Large intestine (tissue), 3 donors: ENCODE data around the gene MYOM3. TPM values are rescaled to one million over a fixed set of nuclear protein-coding genes. Genes with fewer than 3 reads are reported as not detected.

Experiments
- DNase-seq, 2 donors: peaks; one replicate each; pipeline versions ENCODE4 v3.0.0 to v3.0.0-alpha.2; 2013
- H3K27ac ChIP-seq: one replicate; pipeline ENCODE4 v1.5.1; 2013; ENCODE audit warnings: low read length
- H3K27me3 ChIP-seq: 2 replicates; pipeline ENCODE4 v1.6.1; 2013; ENCODE audit warnings: low read length; ENCODE audit not compliant: control insufficient read depth, insufficient read depth
- H3K36me3 ChIP-seq: 2 replicates; pipeline ENCODE4 v1.6.1; 2013; ENCODE audit warnings: low read length; ENCODE audit not compliant: control insufficient read depth, insufficient read depth
- H3K4me1 ChIP-seq: one replicate; pipeline ENCODE4 v1.6.1; 2013; ENCODE audit warnings: low read length; ENCODE audit not compliant: control insufficient read depth, insufficient read depth
- H3K4me3 ChIP-seq: one replicate; pipeline ENCODE4 v1.5.1; 2013; ENCODE audit warnings: low read length
- H3K9me3 ChIP-seq: one replicate; pipeline ENCODE4 v1.6.1; 2013; ENCODE audit warnings: mild to moderate bottlenecking, low read depth, low read length, moderate library complexity; ENCODE audit not compliant: control insufficient read depth
- WGBS: methylation state at CpG from one replicate; pipeline ENCODE4 v1.1.5; 2013; ENCODE audit warnings: low lambda C conversion rate; ENCODE audit not compliant: insufficient coverage; 5-methylcytosine and 5-hydroxymethylcytosine counted together
- polyA plus RNA-seq: library from polyadenylated mRNA; unstranded; fragments of 120-200 nt; gene quantifications from one replicate; pipeline ENCODE4 v1.2.1, GENCODE V29; 2013

MYOM3 gene
- polyA plus RNA-seq, 1 donor: 69.5 TPM

- peak; percentile 95 to 96 for DNase-seq
- H3K4me3 ChIP-seq: peak overlapping the region; percentile 12
- H3K9me3 ChIP-seq: no peaks in the 10 kb centered on the region
- peaks cover 2% of the 10 kb centered on the region for H3K36me3 ChIP-seq
- WGBS: 0% methylated on average over 2 of the region's 36 CpGs
- no peaks in the 10 kb centered on the region for H3K27me3 ChIP-seq
- H3K27ac ChIP-seq: peak overlapping the region; percentile 85
- peaks cover 10% of the 10 kb centered on the region for H3K4me1 ChIP-seq
These were observed 38.6 kb upstream of the MYOM3 start for GRCh38 chr1:24150234-24151174.

- peak overlapping the region; percentile 12 for H3K27ac ChIP-seq
- no peak overlapping the region for H3K4me3 ChIP-seq
- no peaks in the 10 kb centered on the region for H3K36me3 ChIP-seq
- peaks cover 10% of the 10 kb centered on the region for H3K4me1 ChIP-seq
- no peaks in the 10 kb centered on the region for H3K27me3 ChIP-seq
- WGBS: no CpG with 5 or more reads among the region's 5 CpGs
- no peaks in the 10 kb centered on the region for H3K9me3 ChIP-seq
- DNase-seq: peak; percentile 63 to 84
These were observed 37.9 kb upstream of the MYOM3 start for GRCh38 chr1:24149866-24150233.

- WGBS: no CpG with 5 or more reads among the region's 6 CpGs
- no peak overlapping the region for H3K4me3 ChIP-seq
- H3K9me3 ChIP-seq: no peaks in the 10 kb centered on the region
- no peak for DNase-seq
- peaks cover 26% of the 10 kb centered on the region for H3K4me1 ChIP-seq
- no peaks in the 10 kb centered on the region for H3K27me3 ChIP-seq
- H3K27ac ChIP-seq: no peak overlapping the region
- no peaks in the 10 kb centered on the region for H3K36me3 ChIP-seq
These were observed 35.9 kb upstream of the MYOM3 start for GRCh38 chr1:24147816-24148215.

- WGBS: no CpG with 5 or more reads among the region's 9 CpGs
- H3K36me3 ChIP-seq: no peaks in the 10 kb centered on the region
- H3K27me3 ChIP-seq: no peaks in the 10 kb centered on the region
- H3K27ac ChIP-seq: no peak overlapping the region
- no peak overlapping the region for H3K4me3 ChIP-seq
- H3K4me1 ChIP-seq: peaks cover 26% of the 10 kb centered on the region
- no peaks in the 10 kb centered on the region for H3K9me3 ChIP-seq
- no peak for DNase-seq
These were observed 35.3 kb upstream of the MYOM3 start for GRCh38 chr1:24147194-24147593.

GRCh38 chr1:24142546-24143534 is 30.9 kb upstream of the MYOM3 start, which contains the start of gene IL22RA1:
IL22RA1 (minus strand) TSS chr1:24143140; CDS start chr1:24143082, 58 bp downstream.
- Histone ChIP-seq H3K36me3 (peaks cover 16% of the 10 kb centered on the region), H3K4me1 (peaks cover 39% of the 10 kb centered on the region), H3K4me3 (peak within 1 kb of the TSS; percentile 85), H3K9me3 (no peaks in the 10 kb centered on the region), H3K27ac (peak within 1 kb of the TSS; percentile 95), H3K27me3 (no peaks in the 10 kb centered on the region)
- WGBS: 0% methylated on average over 1 of the region's 22 CpGs
- peak; percentile 92 to 95 for DNase-seq

GRCh38 chr1:24141311-24141997 is 29.5 kb upstream of the MYOM3 start:
- no peaks in the 10 kb centered on the region for H3K27me3 ChIP-seq
- no peaks in the 10 kb centered on the region for H3K9me3 ChIP-seq
- WGBS: 20% methylated on average over 1 of the region's 10 CpGs
- peaks cover 44% of the 10 kb centered on the region for H3K4me1 ChIP-seq
- H3K27ac ChIP-seq: peak overlapping the region; percentile 95
- peak overlapping the region; percentile 85 for H3K4me3 ChIP-seq
- DNase-seq: peak; percentile 81 to 91
- peaks cover 29% of the 10 kb centered on the region for H3K36me3 ChIP-seq

GRCh38 chr1:24140741-24141181 is 28.8 kb upstream of the MYOM3 start:
- no peaks in the 10 kb centered on the region for H3K27me3 ChIP-seq
- DNase-seq: no peak
- H3K9me3 ChIP-seq: no peaks in the 10 kb centered on the region
- 100% methylated on average over 1 of the region's 17 CpGs for WGBS
- H3K27ac ChIP-seq: peak overlapping the region; percentile 95
- H3K4me3 ChIP-seq: peak overlapping the region; percentile 85
- H3K4me1 ChIP-seq: peaks cover 44% of the 10 kb centered on the region
- H3K36me3 ChIP-seq: peaks cover 36% of the 10 kb centered on the region

- Histone ChIP-seq H3K9me3 (no peaks in the 10 kb centered on the region), H3K27me3 (no peaks in the 10 kb centered on the region), H3K27ac (no peak overlapping the region), H3K4me3 (no peak overlapping the region), H3K36me3 (peaks cover 40% of the 10 kb centered on the region), H3K4me1 (peaks cover 44% of the 10 kb centered on the region)
- WGBS: 100% methylated on average over 1 of the region's 11 CpGs
- no peak for DNase-seq
These were observed 28.0 kb upstream of the MYOM3 start for GRCh38 chr1:24139841-24140425.

- peaks cover 37% of the 10 kb centered on the region for H3K4me1 ChIP-seq
- no peak overlapping the region for H3K4me3 ChIP-seq
- WGBS: no CpG with 5 or more reads among the region's 2 CpGs
- H3K36me3 ChIP-seq: peaks cover 48% of the 10 kb centered on the region
- DNase-seq: no peak
- H3K27me3 ChIP-seq: no peaks in the 10 kb centered on the region
- no peak overlapping the region for H3K27ac ChIP-seq
- no peaks in the 10 kb centered on the region for H3K9me3 ChIP-seq
These were observed 27.2 kb upstream of the MYOM3 start for GRCh38 chr1:24139222-24139489.
